GM18498 (cell line): ENCODE data around the gene C1QTNF8.

Experiments used
- ATAC-seq: cut with Tn5 transposase; IDR thresholded peaks from one replicate; pipeline ENCODE4 v1.9.1; 2021; ENCODE audit warnings: mild to moderate bottlenecking, moderate library complexity; ENCODE audit not compliant: unreplicated experiment

C1QTNF8 gene

GRCh38 chr16:1049113-1049975 is 46.7 kb downstream of the C1QTNF8 start:
- no peak for ATAC-seq

- ATAC-seq = no peak
Observed at GRCh38 chr16:1048442-1049112, 47.5 kb downstream of the C1QTNF8 start.

DNA sequence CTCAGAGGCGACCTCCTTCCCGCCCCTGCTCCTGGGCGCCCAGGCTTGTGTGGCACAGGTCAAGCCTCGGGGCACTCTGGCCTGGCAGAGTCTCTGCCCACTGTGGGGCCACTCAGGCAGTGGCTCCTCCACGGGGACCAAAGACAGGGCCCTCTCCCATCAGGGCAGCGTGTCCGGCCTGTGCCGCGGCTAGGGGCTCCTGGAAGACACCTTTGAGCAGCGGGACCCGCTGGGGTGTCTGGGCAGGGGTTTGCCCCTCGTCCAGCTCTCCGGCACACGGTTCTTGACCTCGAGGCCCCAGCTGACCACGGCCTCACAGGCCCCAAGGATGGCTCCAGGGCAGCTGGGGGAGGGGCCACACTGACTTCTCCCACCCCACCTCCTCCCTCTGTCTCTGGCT is 48.2 kb downstream of the C1QTNF8 start:
- ATAC-seq = no peak

DNA sequence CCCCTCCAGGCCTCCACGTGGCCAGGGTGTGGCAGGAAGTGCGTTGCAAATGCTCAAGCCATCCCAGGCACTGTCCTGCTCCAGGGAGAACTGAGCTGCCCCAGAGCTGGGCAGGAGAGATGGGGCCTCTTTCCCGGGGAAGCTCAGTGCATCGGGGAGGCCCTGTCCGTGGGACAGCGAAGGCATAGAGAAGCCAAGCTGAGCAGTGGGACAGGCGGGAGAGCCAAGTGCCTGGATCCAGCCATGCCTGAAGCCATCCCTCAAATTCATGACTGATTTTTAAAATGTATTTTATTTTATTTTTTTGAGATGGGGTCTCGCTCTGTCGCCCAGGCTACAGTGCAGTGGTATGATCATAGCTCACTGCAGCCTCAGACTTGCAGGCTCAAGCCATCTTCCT is 48.9 kb downstream of the C1QTNF8 start:
- ATAC-seq = no peak

DNA sequence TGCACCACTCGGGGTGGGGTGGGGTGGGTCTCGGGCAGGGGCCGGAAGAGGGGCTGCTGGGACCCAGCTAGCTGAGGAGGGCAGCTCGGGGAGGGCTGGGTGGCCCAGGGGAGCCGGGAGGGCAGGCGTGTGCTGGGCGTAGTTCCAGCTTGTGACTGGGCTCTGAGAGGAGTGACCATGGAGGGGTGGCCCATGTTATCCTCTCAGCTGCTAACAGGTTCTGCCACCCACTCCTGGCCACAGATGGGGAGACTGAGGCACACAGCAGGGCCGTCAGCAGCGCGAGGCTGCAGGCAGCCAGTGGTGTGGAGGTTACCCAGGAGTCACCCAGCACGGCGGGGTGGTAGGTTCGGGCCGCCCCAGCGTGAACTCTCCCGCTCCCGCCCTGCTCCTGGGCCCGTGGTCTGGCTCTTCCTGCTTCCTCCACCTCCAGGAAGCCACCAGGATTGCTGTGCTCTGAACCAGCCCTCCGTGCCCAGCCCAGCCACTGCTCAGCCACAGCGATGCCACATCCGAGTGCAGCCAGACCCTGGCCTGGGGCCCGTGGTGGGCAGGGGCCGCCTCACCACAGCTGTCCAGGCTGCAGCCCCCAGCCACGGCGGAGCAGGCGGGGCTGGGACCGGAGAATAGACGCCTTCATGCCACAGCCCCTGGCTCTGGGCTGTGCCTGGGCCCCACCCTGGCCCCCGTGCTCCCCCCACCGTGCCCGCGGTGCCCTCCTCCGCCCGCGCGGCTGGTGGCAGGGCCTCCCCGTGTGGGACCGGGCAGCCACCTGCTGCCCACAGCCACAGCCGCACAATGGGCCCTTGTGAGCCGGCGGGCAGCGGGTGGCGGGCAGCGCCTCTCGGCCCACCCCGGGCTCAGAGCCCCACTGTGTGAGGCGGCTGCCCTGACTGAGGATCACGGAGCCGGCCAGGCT is 49.8 kb downstream of the C1QTNF8 start:
- ATAC-seq = no peak

DNA sequence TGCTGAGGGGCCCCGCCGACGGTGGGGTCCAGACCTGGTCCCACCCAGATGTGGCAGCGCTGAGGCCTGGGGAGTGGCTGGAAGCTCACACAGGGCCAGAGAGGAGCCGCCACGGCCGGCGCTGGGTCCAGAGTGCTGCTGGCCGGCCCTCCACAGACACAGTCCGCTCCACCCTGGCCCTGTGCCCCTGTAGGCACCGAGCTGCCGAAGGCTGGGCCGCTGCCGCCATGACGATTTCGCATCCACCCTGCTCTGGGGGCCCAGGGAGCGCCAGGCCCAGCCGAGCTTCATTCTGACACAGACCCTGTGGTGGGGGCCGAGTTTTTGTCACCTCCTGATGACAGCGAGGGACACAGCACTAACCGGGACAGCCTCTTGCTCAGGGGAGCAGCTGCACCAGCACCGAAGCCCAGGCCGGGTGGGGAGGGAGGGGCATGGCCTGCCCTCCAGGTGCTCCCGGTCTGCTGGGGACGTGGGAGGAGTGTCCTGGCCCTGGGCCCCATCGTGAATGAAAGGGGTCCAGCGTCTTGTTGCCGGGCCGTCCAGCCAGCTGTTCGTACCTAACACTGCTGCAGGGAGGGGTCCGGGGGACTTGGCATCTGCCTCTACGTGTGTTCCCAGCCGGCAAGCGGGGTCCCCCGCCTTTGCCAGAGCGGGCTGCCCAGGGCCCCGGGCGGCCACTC is 50.6 kb downstream of the C1QTNF8 start:
- no peak for ATAC-seq

DNA sequence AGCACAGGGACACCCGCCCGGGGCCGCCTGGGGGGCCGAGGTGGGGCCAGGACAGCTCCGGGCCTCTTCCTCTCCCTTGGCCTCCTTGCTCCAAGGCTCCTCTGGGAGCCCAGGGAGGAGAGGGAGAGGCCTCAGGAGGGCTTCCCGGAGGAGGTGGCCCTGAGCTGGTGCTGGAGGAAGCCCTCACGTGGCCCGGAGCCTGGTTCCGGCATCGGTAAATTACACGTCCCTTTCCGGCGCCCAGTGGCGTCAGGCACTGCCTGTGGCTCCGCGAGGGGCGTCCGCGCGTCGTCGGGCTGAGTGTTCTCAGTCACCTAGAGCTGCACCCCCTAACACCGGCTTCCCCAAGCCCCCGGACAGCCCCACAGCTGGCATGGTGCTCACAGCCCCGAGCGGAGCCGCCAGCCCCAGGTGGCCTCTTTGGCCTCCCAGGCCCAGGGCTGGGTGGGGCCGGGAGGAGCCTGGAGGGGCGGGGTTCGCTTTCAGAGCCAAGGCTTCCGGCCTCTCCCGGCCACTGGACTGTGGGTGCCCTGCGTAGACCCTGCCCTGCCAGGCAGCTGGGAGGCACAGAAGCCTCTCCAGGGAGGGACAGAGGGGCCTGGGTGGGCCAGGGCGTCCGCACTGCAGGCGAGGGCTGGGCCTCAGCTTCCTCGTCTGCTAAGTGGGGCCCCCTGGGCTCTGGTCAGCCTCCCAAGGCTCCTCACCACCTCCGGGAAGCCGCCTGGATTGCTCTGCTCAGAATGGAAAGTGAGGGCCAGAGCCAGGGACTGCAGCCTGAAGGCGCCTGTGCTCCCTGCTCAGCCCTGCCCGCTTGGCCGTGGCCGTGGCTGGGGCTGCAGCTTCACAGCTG is 51.4 kb downstream of the C1QTNF8 start:
- no peak for ATAC-seq

DNA sequence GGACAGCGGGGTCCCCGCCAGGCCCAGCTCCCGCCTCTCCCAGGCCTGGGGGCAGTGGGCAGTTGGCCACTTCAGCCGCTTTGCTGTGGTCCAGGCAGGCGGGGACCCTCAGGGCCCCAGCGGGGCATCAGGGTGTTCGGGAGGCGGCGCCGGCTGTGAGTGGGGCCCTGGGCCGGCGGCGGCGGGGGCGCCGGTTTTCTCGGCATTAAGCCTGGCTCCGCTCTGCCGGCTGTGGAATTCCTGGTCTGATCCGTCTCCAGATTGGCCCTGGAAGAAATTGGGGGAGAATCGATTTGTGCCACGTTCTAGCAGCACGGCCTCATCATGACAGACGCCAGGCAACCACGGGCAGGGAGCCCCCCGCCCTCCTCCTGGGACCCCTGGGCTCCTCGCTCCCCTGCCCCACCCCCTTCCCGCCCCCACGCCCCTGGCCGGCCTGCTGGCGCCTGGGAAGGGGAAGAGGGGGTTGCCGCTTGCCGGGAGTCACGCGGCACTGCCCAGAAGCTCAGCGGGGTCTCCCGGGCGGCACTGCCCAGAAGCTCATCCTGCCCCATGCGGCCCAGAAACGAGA is 52.1 kb downstream of the C1QTNF8 start:
- ATAC-seq = no peak

GRCh38 chr16:1042866-1043265 is 53.2 kb downstream of the C1QTNF8 start:
- ATAC-seq = no peak

- no peak for ATAC-seq
Observed at GRCh38 chr16:1042049-1042744, 53.8 kb downstream of the C1QTNF8 start.

DNA sequence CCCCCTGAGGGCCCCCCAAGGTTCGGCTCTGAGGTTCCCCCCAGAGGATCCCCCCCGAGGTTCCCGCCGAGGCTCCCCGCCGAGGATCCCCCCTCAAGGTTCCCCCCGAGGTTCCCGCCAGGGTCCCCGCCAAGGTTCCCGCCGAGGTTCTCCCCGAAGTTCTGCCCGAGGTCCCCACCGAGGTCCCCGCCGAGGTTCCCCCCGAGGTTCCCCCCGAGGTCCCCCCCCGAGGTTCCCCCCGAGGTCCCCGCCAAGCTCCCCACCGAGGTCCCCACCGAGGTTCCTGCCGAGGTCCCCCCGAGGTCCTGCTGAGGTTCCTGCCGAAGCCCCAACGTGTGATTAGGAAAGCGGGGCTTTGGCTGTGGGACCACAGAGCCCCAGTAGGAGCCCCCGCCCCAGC is 55.7 kb downstream of the C1QTNF8 start:
- no peak for ATAC-seq

DNA sequence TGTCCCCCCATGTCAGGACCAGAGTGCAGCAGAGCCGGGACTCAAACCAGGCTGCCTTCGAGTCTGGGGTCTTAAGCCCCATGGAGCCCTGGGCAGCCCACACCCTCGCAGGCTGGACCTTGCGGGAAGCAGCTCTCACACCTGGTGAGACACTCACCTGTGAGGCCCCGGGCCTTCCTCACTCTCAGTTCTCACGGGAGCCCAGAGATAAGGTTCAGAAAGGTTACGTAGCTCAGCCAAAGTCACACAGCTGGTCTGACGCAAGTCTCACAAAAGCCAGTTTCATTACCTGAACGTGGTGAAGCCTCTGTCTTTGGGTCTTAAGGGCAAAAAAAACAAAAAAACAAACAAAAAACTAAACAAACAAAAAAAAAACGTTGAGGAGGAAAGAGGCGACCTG is 56.3 kb downstream of the C1QTNF8 start:
- no peak for ATAC-seq

DNA sequence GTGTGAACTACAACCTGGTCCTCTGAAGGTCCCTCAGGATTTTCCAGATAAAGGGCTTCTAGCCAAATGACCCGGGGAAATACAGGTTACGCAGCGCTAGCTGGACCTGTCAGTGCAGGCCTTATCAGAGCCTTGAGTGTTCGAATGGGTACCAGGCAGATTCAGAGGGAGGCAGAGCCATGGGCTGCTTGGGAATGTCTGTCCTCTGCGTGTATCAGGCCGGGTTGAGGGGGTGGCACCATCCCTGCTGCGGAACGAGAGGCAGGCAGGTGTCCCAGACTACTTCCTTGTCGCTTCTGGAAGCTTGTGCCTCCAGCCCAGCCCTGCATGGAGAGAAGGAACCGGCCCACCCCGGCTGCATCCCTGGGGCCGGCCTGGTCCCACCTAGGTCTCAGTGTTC is 57.1 kb downstream of the C1QTNF8 start:
- no peak for ATAC-seq
